ENCODE data around the gene CALHM2. TPM values are rescaled to one million over a fixed set of nuclear protein-coding genes. Genes with fewer than 3 reads are reported as not detected.

CALHM2 gene
- total RNA-seq, 1 donor from 2014 or later = 17.5 TPM

DNA sequence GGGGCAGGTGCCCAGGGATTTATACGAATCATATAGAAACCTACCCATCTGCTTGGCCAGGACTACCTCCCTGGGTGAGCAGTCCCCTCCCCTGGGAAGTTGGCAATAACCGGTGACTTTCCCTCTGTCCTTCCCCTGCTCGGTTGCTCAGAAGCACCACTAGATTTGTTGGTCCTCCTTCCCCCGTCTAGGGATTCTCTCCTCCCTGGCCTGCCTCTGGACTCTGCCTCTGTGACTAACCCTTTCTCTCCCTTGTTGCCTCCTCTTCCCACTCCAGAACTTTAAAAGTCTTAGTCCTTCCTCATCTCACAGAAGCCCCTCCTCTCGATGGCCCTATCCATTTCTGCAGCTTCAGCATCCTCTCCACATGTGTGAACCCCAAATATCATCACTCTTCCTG is 17.0 kb upstream of the CALHM2 start:
- peaks cover 2% of the 10 kb centered on the region for H3K27me3 Mint-ChIP-seq
- no peak overlapping the region for H3K27ac Mint-ChIP-seq
- intact Hi-C loops (cut with micrococcal nuclease) = no loop called here
- H3K4me3 Mint-ChIP-seq = no peak overlapping the region
- H3K9me3 Mint-ChIP-seq = no peaks in the 10 kb centered on the region
- peaks cover 51% of the 10 kb centered on the region for H3K4me1 Mint-ChIP-seq
- DNase-seq = no peak
- no peaks in the 10 kb centered on the region for H3K36me3 Mint-ChIP-seq (ENCODE audit: low read depth)

DNA sequence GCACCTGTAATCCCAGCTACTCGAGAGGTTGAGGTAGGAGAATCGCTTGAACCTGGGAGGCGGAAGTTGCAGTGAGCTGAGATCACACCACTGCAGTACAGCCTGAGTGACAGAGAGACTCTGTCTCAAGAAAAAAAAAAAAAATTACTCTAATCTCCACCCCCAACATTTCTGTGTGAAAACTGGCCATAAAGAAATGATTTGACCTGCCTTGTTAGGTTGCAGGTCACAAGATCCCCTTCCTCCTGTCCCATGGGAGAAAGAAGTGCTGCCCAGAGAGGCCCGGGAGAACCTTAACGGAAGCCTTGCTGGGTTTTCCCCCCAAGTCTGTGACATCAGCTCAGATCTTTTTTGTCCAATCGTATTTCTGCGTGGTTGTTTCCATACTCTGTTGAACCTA is 15.2 kb upstream of the CALHM2 start:
- H3K4me3 Mint-ChIP-seq = no peak overlapping the region
- peaks cover 10% of the 10 kb centered on the region for H3K27me3 Mint-ChIP-seq
- DNase-seq = no peak
- no peaks in the 10 kb centered on the region for H3K36me3 Mint-ChIP-seq (ENCODE audit: low read depth)
- H3K4me1 Mint-ChIP-seq = peaks cover 45% of the 10 kb centered on the region
- intact Hi-C loops (cut with micrococcal nuclease) = no loop called here
- H3K27ac Mint-ChIP-seq = no peak overlapping the region
- H3K9me3 Mint-ChIP-seq = no peaks in the 10 kb centered on the region

DNA sequence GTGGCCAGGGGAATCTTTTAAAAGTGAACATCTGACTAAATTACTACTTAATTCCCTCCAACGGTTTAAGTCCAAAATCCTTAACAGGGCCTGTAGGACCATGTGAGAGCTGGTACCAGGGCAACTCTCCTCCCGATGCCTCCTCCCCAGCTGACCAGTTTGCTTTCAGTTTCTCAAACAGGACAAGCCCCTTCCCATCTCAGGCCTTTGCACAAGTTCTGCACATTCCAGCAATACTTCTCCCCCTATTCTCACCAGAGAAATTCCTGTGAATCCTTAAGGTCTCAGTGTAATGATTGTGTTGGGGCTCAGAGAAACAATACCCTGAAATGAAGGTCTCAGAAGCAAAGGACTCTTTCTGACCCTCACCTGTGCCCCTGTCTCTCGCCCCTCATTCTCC is 14.6 kb upstream of the CALHM2 start:
- no peak for DNase-seq
- Mint-ChIP-seq H3K36me3 (ENCODE audit: low read depth) (no peaks in the 10 kb centered on the region), H3K27ac (no peak overlapping the region), H3K27me3 (peaks cover 10% of the 10 kb centered on the region), H3K4me1 (peaks cover 38% of the 10 kb centered on the region), H3K4me3 (no peak overlapping the region), H3K9me3 (no peaks in the 10 kb centered on the region)
- intact Hi-C loops (cut with micrococcal nuclease) = no loop called here

DNA sequence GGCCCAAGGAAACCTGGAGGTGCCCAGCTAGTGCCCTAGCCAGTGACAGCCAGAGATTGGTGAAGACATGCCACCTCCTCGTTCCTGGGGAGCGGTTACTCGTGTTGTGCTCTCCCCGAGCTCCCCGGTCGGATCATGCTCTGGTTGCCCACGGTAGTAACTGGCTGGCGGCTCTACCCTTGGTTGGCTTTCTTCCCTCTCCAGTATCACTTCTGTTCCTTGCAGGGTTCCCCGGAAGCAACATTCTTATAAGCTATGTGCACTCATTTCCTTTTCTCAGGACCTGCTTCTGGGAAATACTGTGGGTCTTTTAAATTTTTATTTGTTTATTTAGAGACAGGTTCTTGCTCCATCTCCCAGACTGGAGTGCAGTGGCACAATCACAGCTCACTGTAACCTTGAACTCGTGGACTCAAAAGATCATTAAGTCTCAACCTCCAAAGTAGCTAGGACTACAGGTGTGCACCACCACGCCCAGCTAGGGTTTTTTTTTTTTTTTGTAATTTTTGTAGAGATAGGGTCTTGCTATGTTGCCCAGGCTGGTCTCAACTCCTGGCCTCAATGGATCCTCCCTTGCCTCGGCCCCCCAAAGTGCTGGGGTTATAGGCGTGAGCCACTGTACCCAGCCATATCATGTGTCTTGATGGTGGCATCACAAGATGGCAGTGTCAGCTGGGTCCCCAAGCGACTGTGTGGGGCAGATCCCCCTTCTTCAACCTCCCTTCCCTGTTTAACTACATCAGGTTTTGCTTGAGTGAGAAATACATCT is 13.4 kb upstream of the CALHM2 start:
- H3K27ac Mint-ChIP-seq = no peak overlapping the region
- no peaks in the 10 kb centered on the region for H3K36me3 Mint-ChIP-seq (ENCODE audit: low read depth)
- no peak for DNase-seq
- intact Hi-C loops (cut with micrococcal nuclease) = no loop called here
- H3K4me3 Mint-ChIP-seq = no peak overlapping the region
- H3K9me3 Mint-ChIP-seq = no peaks in the 10 kb centered on the region
- peaks cover 30% of the 10 kb centered on the region for H3K4me1 Mint-ChIP-seq
- H3K27me3 Mint-ChIP-seq = peaks cover 10% of the 10 kb centered on the region

DNA sequence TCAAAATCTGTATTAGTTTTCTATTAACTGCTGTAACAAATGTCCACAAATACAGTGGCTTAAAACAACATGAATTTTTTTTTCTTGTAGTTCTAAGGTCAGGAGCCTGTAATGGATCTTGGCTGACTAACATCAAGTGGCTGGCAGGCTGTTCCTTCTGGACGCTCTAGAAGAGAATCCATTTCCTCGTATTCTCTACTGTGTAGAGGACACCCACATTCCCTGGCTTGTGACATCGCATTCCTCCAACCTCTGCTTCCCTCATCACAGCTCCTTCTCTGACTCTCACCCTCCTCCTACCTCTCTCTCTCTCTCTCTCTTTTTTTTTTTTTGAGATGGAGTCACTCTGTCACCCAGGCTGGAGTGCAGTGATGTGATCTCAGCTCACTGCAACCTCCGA is 11.3 kb upstream of the CALHM2 start:
- H3K27ac Mint-ChIP-seq = no peak overlapping the region
- H3K27me3 Mint-ChIP-seq = peaks cover 10% of the 10 kb centered on the region
- no peaks in the 10 kb centered on the region for H3K9me3 Mint-ChIP-seq
- no peak overlapping the region for H3K4me3 Mint-ChIP-seq
- intact Hi-C loops (cut with micrococcal nuclease) = no loop called here
- H3K4me1 Mint-ChIP-seq = peaks cover 26% of the 10 kb centered on the region
- DNase-seq = no peak
- H3K36me3 Mint-ChIP-seq (ENCODE audit: low read depth) = no peaks in the 10 kb centered on the region

DNA sequence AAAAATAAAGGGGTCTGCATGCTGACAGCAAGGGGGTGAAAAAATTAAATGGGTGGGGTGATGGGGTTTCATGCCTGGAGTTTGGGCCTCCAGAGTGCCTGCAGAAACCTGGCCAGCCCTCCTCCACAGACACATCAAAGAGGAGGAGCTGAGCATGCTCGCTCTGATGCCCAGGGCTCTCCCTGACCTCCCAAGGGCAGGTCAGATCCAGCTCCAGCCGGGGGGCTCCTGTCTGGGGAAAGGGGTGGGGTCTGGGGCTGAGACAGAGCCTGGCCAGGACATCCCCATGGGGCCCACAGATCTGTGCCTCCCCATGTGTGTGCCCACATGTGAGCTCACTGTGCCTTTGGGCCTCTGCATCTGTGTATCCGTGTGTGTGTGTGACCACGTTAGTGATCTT is 7.4 kb upstream of the CALHM2 start:
- H3K27me3 Mint-ChIP-seq = peaks cover 8% of the 10 kb centered on the region
- peaks cover 18% of the 10 kb centered on the region for H3K4me1 Mint-ChIP-seq
- H3K27ac Mint-ChIP-seq = no peak overlapping the region
- H3K4me3 Mint-ChIP-seq = no peak overlapping the region
- H3K36me3 Mint-ChIP-seq (ENCODE audit: low read depth) = no peaks in the 10 kb centered on the region
- DNase-seq = no peak
- H3K9me3 Mint-ChIP-seq = no peaks in the 10 kb centered on the region
- intact Hi-C loops (cut with micrococcal nuclease) = no loop called here

DNA sequence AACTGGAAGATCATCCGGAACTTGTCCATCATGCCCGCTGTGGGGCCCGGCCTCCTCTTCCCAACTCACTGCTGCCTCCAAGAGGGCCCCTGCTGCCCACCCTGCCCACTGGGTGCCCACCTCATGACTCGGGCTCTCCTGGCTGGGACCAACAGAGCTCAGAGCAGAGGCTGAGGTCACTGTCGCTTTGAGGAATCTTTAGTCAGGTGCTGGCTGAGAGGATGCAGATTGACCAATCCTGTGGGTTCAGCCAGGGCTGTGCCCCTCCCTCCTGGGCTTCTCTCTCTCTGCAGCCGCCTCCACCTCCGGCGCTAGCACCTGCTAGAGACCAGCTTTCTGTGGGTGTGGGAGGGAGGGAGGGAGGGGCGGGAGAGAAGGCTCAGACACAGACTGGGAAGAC is 6.5 kb upstream of the CALHM2 start, which contains the start of gene CALHM1:
CALHM1 (minus strand) TSS at position 181 of the 400 bp plus-strand sequence; CDS start at position 32, 149 bp downstream.
- peak within 1 kb of the TSS; percentile 28 for H3K4me3 Mint-ChIP-seq
- H3K27ac Mint-ChIP-seq = no peak within 1 kb of the TSS
- peak; percentile 66 for DNase-seq

DNA sequence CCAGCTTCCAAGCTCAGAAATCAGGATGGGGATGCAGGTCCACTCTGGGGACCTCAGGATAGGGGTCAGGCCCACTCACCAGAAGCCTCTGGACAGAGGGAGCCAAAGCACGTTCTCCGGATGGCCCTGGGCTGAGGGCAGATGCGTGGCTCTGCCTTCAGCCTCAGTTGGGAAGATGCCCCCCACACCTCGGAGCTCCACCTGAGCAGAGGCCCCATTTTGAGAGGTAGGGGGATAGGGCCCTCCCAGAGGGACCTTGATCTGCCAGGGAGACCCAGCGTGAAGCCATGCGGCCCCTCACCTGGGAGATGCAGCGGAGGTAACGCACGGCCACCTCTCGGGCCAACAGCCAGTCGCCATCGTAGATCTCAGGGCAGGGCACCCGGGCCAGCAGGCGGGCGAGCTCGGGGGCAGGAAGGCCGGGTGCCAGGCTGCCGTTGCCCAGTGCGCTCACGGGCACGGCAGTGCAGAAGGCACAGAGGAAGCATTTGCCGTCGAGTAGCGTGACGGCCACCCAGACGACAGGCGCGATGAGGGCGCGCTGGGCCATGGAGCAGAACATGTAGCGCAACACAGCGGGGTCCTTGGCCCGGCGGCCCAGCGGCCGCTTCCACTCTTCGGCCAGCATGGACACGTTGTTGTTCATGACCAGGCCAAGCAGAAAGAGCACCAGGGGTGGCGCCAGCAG is 5.9 kb upstream of the CALHM2 start:
- peaks cover 29% of the 10 kb centered on the region for H3K4me1 Mint-ChIP-seq
- H3K27ac Mint-ChIP-seq = no peak overlapping the region
- intact Hi-C loops (cut with micrococcal nuclease) = no loop called here
- H3K36me3 Mint-ChIP-seq (ENCODE audit: low read depth) = no peaks in the 10 kb centered on the region
- H3K27me3 Mint-ChIP-seq = peaks cover 2% of the 10 kb centered on the region
- no peak for DNase-seq
- no peaks in the 10 kb centered on the region for H3K9me3 Mint-ChIP-seq
- H3K4me3 Mint-ChIP-seq = no peak overlapping the region

More for the DNA sequence above, 6.5 kb upstream of the CALHM2 start, which contains the start of gene CALHM1:
- intact Hi-C loops (cut with micrococcal nuclease) = no loop called here
- no peaks in the 10 kb centered on the region for H3K36me3 Mint-ChIP-seq (ENCODE audit: low read depth)
- H3K4me1 Mint-ChIP-seq = peaks cover 23% of the 10 kb centered on the region
- no peaks in the 10 kb centered on the region for H3K9me3 Mint-ChIP-seq
- peaks cover 8% of the 10 kb centered on the region for H3K27me3 Mint-ChIP-seq

DNA sequence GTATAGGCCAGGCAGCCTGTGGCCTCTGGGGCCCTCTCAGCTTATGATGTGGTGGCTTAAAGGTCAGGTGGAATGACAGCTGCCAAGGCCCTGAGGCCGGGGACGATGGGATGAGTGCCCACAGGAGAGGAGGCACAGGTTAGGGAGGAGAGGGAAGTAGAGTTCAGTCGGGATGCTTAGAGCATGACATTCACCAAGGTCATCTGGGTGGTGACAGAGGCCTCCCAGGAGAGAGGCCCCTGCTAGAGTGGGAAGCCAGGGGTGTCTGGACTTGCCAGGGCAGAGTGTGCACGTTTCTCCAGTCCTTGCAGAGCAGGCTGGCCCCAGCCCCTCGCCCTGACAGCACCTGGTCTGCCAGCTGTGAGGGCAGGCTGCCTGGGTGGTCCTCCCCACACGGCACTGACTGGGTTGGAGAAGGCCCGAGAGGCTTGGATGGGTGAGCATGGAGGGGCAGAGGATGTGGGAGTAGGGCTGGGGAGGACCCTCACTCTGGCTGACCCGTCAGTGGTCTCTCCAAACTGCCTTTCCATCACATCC is 5.1 kb upstream of the CALHM2 start:
- H3K4me3 Mint-ChIP-seq = no peak overlapping the region
- no peaks in the 10 kb centered on the region for H3K36me3 Mint-ChIP-seq (ENCODE audit: low read depth)
- no peak for DNase-seq
- H3K4me1 Mint-ChIP-seq = peaks cover 33% of the 10 kb centered on the region
- H3K27ac Mint-ChIP-seq = no peak overlapping the region
- H3K9me3 Mint-ChIP-seq = no peaks in the 10 kb centered on the region
- H3K27me3 Mint-ChIP-seq = no peaks in the 10 kb centered on the region
- intact Hi-C loops (cut with micrococcal nuclease) = no loop called here

DNA sequence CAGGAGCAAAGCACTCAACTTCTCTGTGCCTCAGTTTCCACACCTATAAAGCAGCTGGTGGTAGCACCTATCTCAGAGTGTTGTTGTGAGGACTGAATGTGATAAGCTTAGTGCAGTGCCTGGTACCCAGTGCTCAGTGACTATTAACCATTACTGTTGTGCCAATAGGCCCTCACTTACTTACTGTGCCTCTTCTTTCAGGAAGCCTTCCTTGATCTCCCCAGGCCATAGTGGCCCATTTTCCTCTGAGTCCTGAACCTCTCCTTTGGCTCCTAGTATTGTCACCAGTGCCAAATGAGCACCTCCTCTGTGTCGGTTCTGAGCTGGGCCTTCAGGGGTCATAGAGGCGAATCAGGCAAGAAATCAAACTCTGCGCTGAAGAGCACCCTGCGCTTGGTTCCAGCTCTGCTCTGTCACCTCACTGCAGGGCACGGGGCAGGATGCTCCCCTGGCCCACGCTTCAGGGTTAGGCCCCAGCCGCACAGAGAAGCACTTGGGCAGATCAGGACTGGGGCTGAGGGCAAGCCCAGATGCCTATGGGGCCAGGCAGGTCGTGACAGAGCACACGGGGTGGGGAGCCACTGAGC is 4.0 kb upstream of the CALHM2 start:
- no peaks in the 10 kb centered on the region for H3K27me3 Mint-ChIP-seq
- H3K4me1 Mint-ChIP-seq = peaks cover 36% of the 10 kb centered on the region

DNA sequence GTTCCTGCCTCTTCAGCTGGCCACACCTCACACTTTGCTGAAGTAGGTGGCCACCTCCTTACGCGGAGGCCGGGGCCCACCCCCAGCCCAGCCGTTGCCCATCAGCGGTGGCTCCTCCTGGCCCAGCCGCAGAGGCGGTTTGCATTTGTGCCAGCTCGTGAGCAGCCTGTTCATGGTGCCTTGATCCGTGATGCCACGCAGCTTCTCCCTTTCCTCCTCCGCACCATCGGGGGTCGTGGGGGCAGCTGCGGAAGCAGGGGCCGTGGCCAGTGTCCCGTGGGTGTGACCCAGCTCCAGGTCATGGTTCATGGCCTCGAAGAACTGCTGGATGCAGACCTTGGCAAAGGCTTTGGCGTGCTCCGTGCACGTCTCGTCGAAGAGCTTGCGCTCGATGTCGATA is 3.1 kb upstream of the CALHM2 start:
- intact Hi-C loops (cut with micrococcal nuclease) = no loop called here
- Mint-ChIP-seq H3K4me3 (no peak overlapping the region), H3K27ac (no peak overlapping the region), H3K9me3 (no peaks in the 10 kb centered on the region), H3K4me1 (peaks cover 44% of the 10 kb centered on the region), H3K36me3 (ENCODE audit: low read depth) (peaks cover 8% of the 10 kb centered on the region), H3K27me3 (no peaks in the 10 kb centered on the region)
- no peak for DNase-seq

More for the DNA sequence above, 4.0 kb upstream of the CALHM2 start:
- Mint-ChIP-seq H3K4me3 (no peak overlapping the region), H3K9me3 (no peaks in the 10 kb centered on the region), H3K36me3 (ENCODE audit: low read depth) (no peaks in the 10 kb centered on the region), H3K27ac (no peak overlapping the region)
- no peak for DNase-seq
- intact Hi-C loops (cut with micrococcal nuclease) = no loop called here

DNA sequence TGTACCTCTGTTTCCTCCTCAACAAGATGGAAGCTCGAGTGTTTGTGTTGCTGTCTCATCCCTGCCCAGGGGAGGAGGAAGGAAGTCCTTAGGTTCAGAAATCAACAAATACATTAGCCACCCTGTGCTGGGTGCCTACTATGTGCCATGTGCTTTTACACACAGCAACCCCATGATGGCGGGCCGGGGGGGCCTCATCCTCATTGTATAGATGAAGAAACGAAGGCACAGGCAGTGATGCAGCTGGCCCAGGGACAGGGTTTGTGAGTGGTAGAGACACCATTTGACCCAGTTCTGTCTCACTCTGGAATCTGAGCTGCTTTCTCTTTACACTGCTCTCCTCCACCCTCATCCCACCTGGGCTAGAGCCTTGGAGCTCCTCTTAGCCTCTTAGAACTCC is 1.9 kb upstream of the CALHM2 start:
- DNase-seq = no peak
- intact Hi-C loops (cut with micrococcal nuclease) = no loop called here
- Mint-ChIP-seq H3K36me3 (ENCODE audit: low read depth) (peaks cover 18% of the 10 kb centered on the region), H3K9me3 (no peaks in the 10 kb centered on the region), H3K27ac (no peak overlapping the region), H3K4me1 (peaks cover 46% of the 10 kb centered on the region), H3K4me3 (no peak overlapping the region), H3K27me3 (no peaks in the 10 kb centered on the region)

DNA sequence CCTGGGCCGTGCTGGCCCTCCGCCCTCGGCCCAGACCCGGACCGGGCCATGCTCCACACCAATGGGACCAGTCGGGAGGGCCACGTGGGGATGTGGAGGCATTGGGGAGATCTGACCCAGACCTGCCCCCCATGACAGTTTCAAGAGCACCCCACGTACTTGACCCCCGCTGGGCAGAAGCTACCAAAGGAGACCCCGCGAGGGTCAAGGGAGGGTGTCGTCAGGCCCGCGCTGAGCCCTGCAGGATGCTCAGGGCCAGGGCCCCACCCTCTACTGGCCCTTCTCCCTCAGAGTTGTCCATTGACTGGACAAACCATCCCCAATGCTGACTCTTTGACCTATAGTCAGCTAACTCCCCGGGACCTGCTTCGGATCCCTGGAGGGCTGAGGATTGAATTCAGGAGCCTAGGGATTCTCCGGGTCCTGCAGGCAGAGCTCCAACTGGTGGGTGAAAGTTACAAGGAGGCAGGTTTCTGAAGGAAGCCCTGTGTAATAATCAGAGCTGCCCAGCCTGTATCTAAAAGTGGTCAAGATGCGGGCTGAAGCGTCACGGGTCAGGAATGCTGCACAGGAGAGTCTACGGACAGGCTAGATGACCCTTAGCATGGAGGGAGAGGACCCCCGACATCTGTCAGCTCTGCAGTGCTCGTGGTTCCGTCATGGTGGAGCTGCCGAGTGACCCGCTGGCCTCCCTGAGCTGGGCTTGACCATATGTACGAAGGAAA is 498 bp upstream of the CALHM2 start:
- Mint-ChIP-seq H3K27me3 (no peaks in the 10 kb centered on the region), H3K27ac (peak overlapping the region; percentile 84), H3K4me1 (peaks cover 55% of the 10 kb centered on the region), H3K9me3 (no peaks in the 10 kb centered on the region), H3K4me3 (peak overlapping the region; percentile 95), H3K36me3 (ENCODE audit: low read depth) (peaks cover 27% of the 10 kb centered on the region)
- DNase-seq = no peak
- intact Hi-C loops (cut with micrococcal nuclease) = loop anchor here (1.0 kb wide), 2 partner anchors 19 to 30 kb away; no protein-coding TSS in a partner anchor

Data from activated CD4-positive, alpha-beta T cell treated with anti-CD3 and anti-CD28 coated beads, Interleukin-2, amount 10 ng/mL, durations not matched to agents 24 days and 14 days (primary cell).